ENCODE data around the gene PATJ. TPM values are rescaled to one million over a fixed set of nuclear protein-coding genes. Genes with fewer than 3 reads are reported as not detected.

The PATJ gene
- total RNA-seq, 2 donors from 2014 or later = 42.7 to 67.5 TPM

- Histone ChIP-seq H3K27me3 (replicated peaks; ENCODE audit: insufficient read depth) (no peaks in the 10 kb centered on the region), H3K27ac (no peak overlapping the region), H3K36me3 (no peaks in the 10 kb centered on the region), H3K9me3 (no peaks in the 10 kb centered on the region), H3K4me3 (no peak overlapping the region), H3K4me1 (replicated peaks) (no peaks in the 10 kb centered on the region)
- no peak for DNase-seq (ENCODE audit: low spot score)
- TF ChIP-seq CTCF (IDR thresholded peaks at IDR 0.05) (no peak), POLR2A (IDR thresholded peaks at IDR 0.05) (no peak), POLR2AphosphoS5 (IDR thresholded peaks at IDR 0.05) (no peak)
- WGBS = 64% methylated on average over 4 of the region's 4 CpGs
- intact Hi-C loops (cut with DNase I) = no loop called here
Observed at GRCh38 chr1:61975638-61976037, 233.4 kb downstream of the PATJ start.

- Histone ChIP-seq H3K4me3 (no peak overlapping the region), H3K27me3 (replicated peaks; ENCODE audit: insufficient read depth) (no peaks in the 10 kb centered on the region), H3K36me3 (no peaks in the 10 kb centered on the region), H3K4me1 (replicated peaks) (no peaks in the 10 kb centered on the region), H3K9me3 (no peaks in the 10 kb centered on the region), H3K27ac (no peak overlapping the region)
- WGBS = 88% methylated on average over 4 of the region's 4 CpGs
- no peak for TF ChIP-seq CTCF (IDR thresholded peaks at IDR 0.05)
- no peak for TF ChIP-seq POLR2AphosphoS5 (IDR thresholded peaks at IDR 0.05)
- no peak for TF ChIP-seq POLR2A (IDR thresholded peaks at IDR 0.05)
- intact Hi-C loops (cut with DNase I) = no loop called here
- DNase-seq (ENCODE audit: low spot score) = no peak
Observed at GRCh38 chr1:61976566-61976965, 234.3 kb downstream of the PATJ start.

- no peaks in the 10 kb centered on the region for H3K27me3 ChIP-seq (replicated peaks; ENCODE audit: insufficient read depth)
- TF ChIP-seq POLR2AphosphoS5 (IDR thresholded peaks at IDR 0.05) (no peak), POLR2A (IDR thresholded peaks at IDR 0.05) (no peak), CTCF (IDR thresholded peaks at IDR 0.05) (no peak)
- H3K27ac ChIP-seq = no peak overlapping the region
- no peaks in the 10 kb centered on the region for H3K4me1 ChIP-seq (replicated peaks)
- no peak for DNase-seq (ENCODE audit: low spot score)
- H3K36me3 ChIP-seq = no peaks in the 10 kb centered on the region
- H3K9me3 ChIP-seq = no peaks in the 10 kb centered on the region
- H3K4me3 ChIP-seq = no peak overlapping the region
- intact Hi-C loops (cut with DNase I) = no loop called here
Observed at GRCh38 chr1:61978796-61979195, 236.5 kb downstream of the PATJ start.

GRCh38 chr1:61979729-61980128 is 237.4 kb downstream of the PATJ start:
- WGBS = 90% methylated on average over 4 of the region's 4 CpGs
- Histone ChIP-seq H3K27me3 (replicated peaks; ENCODE audit: insufficient read depth) (no peaks in the 10 kb centered on the region), H3K9me3 (no peaks in the 10 kb centered on the region), H3K4me1 (replicated peaks) (no peaks in the 10 kb centered on the region), H3K36me3 (no peaks in the 10 kb centered on the region), H3K27ac (no peak overlapping the region), H3K4me3 (no peak overlapping the region)
- intact Hi-C loops (cut with DNase I) = no loop called here
- DNase-seq (ENCODE audit: low spot score) = no peak
- TF ChIP-seq POLR2A (IDR thresholded peaks at IDR 0.05) (no peak), POLR2AphosphoS5 (IDR thresholded peaks at IDR 0.05) (no peak), CTCF (IDR thresholded peaks at IDR 0.05) (no peak)

GRCh38 chr1:61980561-61980960 is 238.3 kb downstream of the PATJ start:
- intact Hi-C loops (cut with DNase I) = no loop called here
- DNase-seq (ENCODE audit: low spot score) = no peak
- WGBS = 95% methylated on average over 4 of the region's 4 CpGs

More at GRCh38 chr1:61980561-61980960, 238.3 kb downstream of the PATJ start:
- Histone ChIP-seq H3K4me1 (replicated peaks) (no peaks in the 10 kb centered on the region), H3K9me3 (no peaks in the 10 kb centered on the region), H3K4me3 (no peak overlapping the region), H3K36me3 (no peaks in the 10 kb centered on the region), H3K27ac (no peak overlapping the region), H3K27me3 (replicated peaks; ENCODE audit: insufficient read depth) (no peaks in the 10 kb centered on the region)
- no peak for TF ChIP-seq CTCF (IDR thresholded peaks at IDR 0.05)
- TF ChIP-seq POLR2A (IDR thresholded peaks at IDR 0.05) = no peak
- no peak for TF ChIP-seq POLR2AphosphoS5 (IDR thresholded peaks at IDR 0.05)
